ENCODE results near the gene MITF. TPM values are rescaled to one million over a fixed set of nuclear protein-coding genes. Genes with fewer than 3 reads are reported as not detected.

The MITF gene
- total and polyA plus RNA-seq, 8 donors, result 1.8 to 9.7 (median 5.5) TPM

GRCh38 chr3:69700949-69701348, 38.3 kb upstream of the MITF start:
- FAIRE-seq (no peak), DNase-seq (no peak), ATAC-seq (no peak)
- H3K4me1 ChIP-seq, result no peaks in the 10 kb centered on the region
- no peaks in the 10 kb centered on the region for H3K9me3 ChIP-seq
- no peak for TF ChIP-seq CTCF (IDR thresholded peaks at IDR 0.05)
- no peak overlapping the region for H3K27ac ChIP-seq
- H3K36me3 ChIP-seq, result no peaks in the 10 kb centered on the region
- 97 to 100% methylated on average over 1 of the region's 1 CpG for WGBS, 2 donors
- intact Hi-C loops (cut with DNase I), result no loop called here
- no peaks in the 10 kb centered on the region for H3K27me3 ChIP-seq
- no peak overlapping the region for H3K4me3 ChIP-seq

GRCh38 chr3:69710153-69710977, 28.9 kb upstream of the MITF start:
- DNase-seq, result no peak
- ATAC-seq, result no peak
- Histone ChIP-seq H3K4me1 (no peaks in the 10 kb centered on the region), H3K27me3 (no peaks in the 10 kb centered on the region), H3K27ac (no peak overlapping the region), H3K4me3 (no peak overlapping the region), H3K36me3 (no peaks in the 10 kb centered on the region), H3K9me3 (no peaks in the 10 kb centered on the region)
- intact Hi-C loops (cut with DNase I), result no loop called here
- 71 to 80% methylated on average over 4 of the region's 4 CpGs for whole genome bisulfite sequencing, 2 donors
- no peak for FAIRE-seq
- no peak for TF ChIP-seq CTCF (IDR thresholded peaks at IDR 0.05)

- H3K4me3 ChIP-seq, result no peak overlapping the region
- ATAC-seq (no peak), DNase-seq (no peak), FAIRE-seq (no peak)
- H3K4me1 ChIP-seq, result no peaks in the 10 kb centered on the region
- H3K27ac ChIP-seq, result no peak overlapping the region
- H3K9me3 ChIP-seq, result no peaks in the 10 kb centered on the region
- H3K36me3 ChIP-seq, result no peaks in the 10 kb centered on the region
- WGBS, 2 donors, result 64 to 77% methylated on average over 5 of the region's 5 CpGs
- intact Hi-C loops (cut with DNase I), result no loop called here
- no peak for TF ChIP-seq CTCF (IDR thresholded peaks at IDR 0.05)
- no peaks in the 10 kb centered on the region for H3K27me3 ChIP-seq
These were observed 27.0 kb upstream of the MITF start for GRCh38 chr3:69712269-69712668.

- no peaks in the 10 kb centered on the region for H3K9me3 ChIP-seq
- intact Hi-C loops (cut with DNase I), result no loop called here
- FAIRE-seq (no peak), ATAC-seq (no peak), DNase-seq (no peak)
- no peaks in the 10 kb centered on the region for H3K27me3 ChIP-seq
- no peaks in the 10 kb centered on the region for H3K4me1 ChIP-seq
- no peak for TF ChIP-seq CTCF (IDR thresholded peaks at IDR 0.05)
- no peaks in the 10 kb centered on the region for H3K36me3 ChIP-seq
- WGBS, 2 donors, result 48 to 51% methylated on average over 4 of the region's 4 CpGs
- H3K4me3 ChIP-seq, result no peak overlapping the region
- no peak overlapping the region for H3K27ac ChIP-seq
These were observed 26.3 kb upstream of the MITF start for GRCh38 chr3:69712933-69713332.

- Histone ChIP-seq H3K9me3 (no peaks in the 10 kb centered on the region), H3K27me3 (no peaks in the 10 kb centered on the region), H3K36me3 (no peaks in the 10 kb centered on the region), H3K27ac (no peak overlapping the region), H3K4me1 (no peaks in the 10 kb centered on the region), H3K4me3 (no peak overlapping the region)
- no peak for FAIRE-seq
- DNase-seq, result no peak
- no peak for TF ChIP-seq CTCF (IDR thresholded peaks at IDR 0.05)
- ATAC-seq, result no peak
- intact Hi-C loops (cut with DNase I), result no loop called here
- WGBS, 2 donors, result 82 to 91% methylated on average over 1 of the region's 1 CpG
These were observed 24.1 kb upstream of the MITF start for GRCh38 chr3:69715204-69715603.
